Type B pancreatic cell (in vitro differentiated cells): ENCODE measurements around the gene GNAO1. TPM values are rescaled to one million over a fixed set of nuclear protein-coding genes. Genes with fewer than 3 reads are reported as not detected.
A peak's percentile ranks its signal among the peaks of the same experiment; 100 is the strongest.

Experiments used
- DNase-seq: peaks from one replicate; pipeline ENCODE4 v3.0.0; 2021; ENCODE audit warnings: mixed read lengths; ENCODE audit not compliant: unreplicated experiment; ENCODE audit errors: extremely low spot score
- H3K27ac Mint-ChIP-seq: 2 replicates; pipeline ENCODE4 v1.8.0; 2021; ENCODE audit warnings: mild to moderate bottlenecking, mixed read lengths
- H3K27me3 Mint-ChIP-seq: 2 replicates; pipeline ENCODE4 v1.8.0; 2021; ENCODE audit warnings: mixed read lengths
- H3K36me3 Mint-ChIP-seq: 2 replicates; pipeline ENCODE4 v1.8.0; 2021; ENCODE audit warnings: mixed read lengths
- H3K4me1 Mint-ChIP-seq: one replicate; pipeline ENCODE4 v1.8.0; 2021; ENCODE audit warnings: mixed read lengths; ENCODE audit not compliant: unreplicated experiment
- H3K4me3 Mint-ChIP-seq: 2 replicates; pipeline ENCODE4 v1.8.0; 2021; ENCODE audit warnings: mild to moderate bottlenecking, mixed read lengths
- H3K9me3 Mint-ChIP-seq: 2 replicates; pipeline ENCODE4 v1.8.0; 2021; ENCODE audit warnings: mixed read lengths
- total RNA-seq: library from RNA; stranded (reverse); gene quantifications from 2 replicates; pipeline ENCODE4 v1.2.1, GENCODE V29; 2021; ENCODE audit warnings: low replicate concordance
- TF ChIP-seq, protein P1 (sequence below): fragments of 200-600 bp; sonication (generic); conservative IDR thresholded peaks from 2 replicates; pipeline ENCODE4 v1.5.0; 2021; ENCODE audit warnings: antibody characterized with exemption, mild to moderate bottlenecking

GNAO1 gene
- total RNA-seq, 1 donor from 2014 or later, result 13.2 TPM

DNA sequence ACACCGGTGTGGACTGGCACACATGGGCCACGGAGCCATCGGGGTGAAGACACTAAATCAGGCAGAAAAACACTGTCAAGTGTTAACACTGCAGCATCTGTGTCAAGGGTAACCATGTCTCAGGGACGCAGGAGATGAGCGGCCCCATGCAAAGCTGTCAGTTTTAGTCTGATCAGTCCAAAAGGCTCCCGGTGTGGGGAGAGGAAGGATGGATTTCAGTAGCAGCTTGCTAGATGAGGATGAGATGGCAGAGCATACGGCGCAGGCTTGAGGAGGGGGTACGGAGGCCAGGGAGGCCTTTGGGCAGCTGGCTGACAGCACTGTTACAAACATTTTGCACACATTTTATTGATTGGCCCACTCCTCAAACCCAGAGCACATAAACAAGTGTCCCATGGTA is 98.1 kb downstream of the GNAO1 start:
- DNase-seq, result no peak
- H3K4me1 Mint-ChIP-seq, result peaks cover 9% of the 10 kb centered on the region
- no peaks in the 10 kb centered on the region for H3K36me3 Mint-ChIP-seq
- TF ChIP-seq, protein P1, sequence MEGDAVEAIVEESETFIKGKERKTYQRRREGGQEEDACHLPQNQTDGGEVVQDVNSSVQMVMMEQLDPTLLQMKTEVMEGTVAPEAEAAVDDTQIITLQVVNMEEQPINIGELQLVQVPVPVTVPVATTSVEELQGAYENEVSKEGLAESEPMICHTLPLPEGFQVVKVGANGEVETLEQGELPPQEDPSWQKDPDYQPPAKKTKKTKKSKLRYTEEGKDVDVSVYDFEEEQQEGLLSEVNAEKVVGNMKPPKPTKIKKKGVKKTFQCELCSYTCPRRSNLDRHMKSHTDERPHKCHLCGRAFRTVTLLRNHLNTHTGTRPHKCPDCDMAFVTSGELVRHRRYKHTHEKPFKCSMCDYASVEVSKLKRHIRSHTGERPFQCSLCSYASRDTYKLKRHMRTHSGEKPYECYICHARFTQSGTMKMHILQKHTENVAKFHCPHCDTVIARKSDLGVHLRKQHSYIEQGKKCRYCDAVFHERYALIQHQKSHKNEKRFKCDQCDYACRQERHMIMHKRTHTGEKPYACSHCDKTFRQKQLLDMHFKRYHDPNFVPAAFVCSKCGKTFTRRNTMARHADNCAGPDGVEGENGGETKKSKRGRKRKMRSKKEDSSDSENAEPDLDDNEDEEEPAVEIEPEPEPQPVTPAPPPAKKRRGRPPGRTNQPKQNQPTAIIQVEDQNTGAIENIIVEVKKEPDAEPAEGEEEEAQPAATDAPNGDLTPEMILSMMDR, result no peak
- no peaks in the 10 kb centered on the region for H3K9me3 Mint-ChIP-seq
- no peaks in the 10 kb centered on the region for H3K27me3 Mint-ChIP-seq
- no peak overlapping the region for H3K4me3 Mint-ChIP-seq
- no peak overlapping the region for H3K27ac Mint-ChIP-seq

DNA sequence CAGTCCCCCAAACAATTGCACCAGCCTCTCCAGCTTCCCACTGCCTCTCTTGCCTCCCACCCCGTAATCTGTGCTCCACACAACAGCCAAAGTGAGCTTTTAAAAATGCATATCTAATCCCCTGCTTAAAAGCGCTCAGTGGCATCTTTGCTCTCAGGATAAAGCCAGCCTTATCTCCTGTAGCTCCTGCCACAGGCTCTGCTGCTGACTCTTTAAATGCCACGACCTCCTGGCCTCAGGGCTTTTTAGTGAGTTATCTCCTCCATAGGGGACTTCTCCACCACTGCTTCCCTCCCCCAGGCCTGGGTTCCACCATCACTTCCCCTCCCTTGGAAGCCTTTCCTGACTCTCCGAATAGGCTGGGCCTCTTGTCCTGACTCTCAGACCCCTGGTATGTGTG is 98.6 kb downstream of the GNAO1 start:
- Mint-ChIP-seq H3K4me1 (peaks cover 14% of the 10 kb centered on the region), H3K9me3 (no peaks in the 10 kb centered on the region), H3K4me3 (no peak overlapping the region), H3K36me3 (no peaks in the 10 kb centered on the region), H3K27me3 (no peaks in the 10 kb centered on the region), H3K27ac (no peak overlapping the region)
- DNase-seq, result no peak
- TF ChIP-seq, protein P1, result no peak

DNA sequence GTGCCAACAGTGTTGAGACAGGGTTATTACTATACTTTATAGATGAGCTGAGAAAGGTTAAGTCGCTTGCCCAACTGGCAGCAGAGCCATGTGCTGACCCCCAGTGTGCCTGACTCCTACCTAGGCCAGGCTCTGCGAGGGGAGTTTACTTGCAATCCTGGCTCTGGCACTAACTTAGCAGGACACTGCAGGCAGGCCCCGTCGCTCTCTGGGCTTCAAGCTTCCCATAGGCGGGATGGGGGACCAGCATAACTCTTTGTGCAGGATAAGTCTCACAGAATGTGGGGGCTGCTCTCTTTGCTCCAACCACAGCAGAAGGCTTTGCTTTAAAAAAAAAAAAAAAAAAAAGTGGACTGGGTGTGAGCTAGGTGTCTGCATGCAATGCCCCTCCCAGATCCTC is 102.7 kb downstream of the GNAO1 start:
- H3K27me3 Mint-ChIP-seq, result no peaks in the 10 kb centered on the region
- no peaks in the 10 kb centered on the region for H3K9me3 Mint-ChIP-seq
- no peak overlapping the region for H3K4me3 Mint-ChIP-seq
- peak overlapping the region; percentile 29 for H3K27ac Mint-ChIP-seq
- peaks cover 35% of the 10 kb centered on the region for H3K4me1 Mint-ChIP-seq
- DNase-seq, result no peak
- TF ChIP-seq, protein P1, result no peak
- no peaks in the 10 kb centered on the region for H3K36me3 Mint-ChIP-seq

DNA sequence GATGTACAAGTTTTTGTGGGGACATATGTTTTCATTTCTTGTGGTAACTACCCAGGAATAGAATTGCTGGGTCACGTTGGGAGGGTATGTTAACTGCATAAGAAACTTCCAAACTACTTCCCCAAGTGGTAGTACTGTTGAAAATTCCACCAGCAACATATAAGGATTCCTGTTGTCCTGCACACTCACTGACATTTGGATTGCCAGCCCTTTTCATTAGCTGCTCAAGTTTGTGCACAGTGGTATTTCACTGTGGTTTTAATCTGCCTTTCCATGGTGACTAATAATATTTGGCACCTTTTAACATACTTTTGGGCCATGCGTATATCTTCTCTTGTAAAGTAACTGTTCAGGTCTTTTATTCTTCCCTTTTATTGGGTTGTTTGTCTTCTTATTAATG is 103.3 kb downstream of the GNAO1 start:
- Mint-ChIP-seq H3K36me3 (no peaks in the 10 kb centered on the region), H3K27me3 (no peaks in the 10 kb centered on the region), H3K4me1 (peaks cover 40% of the 10 kb centered on the region), H3K9me3 (no peaks in the 10 kb centered on the region), H3K4me3 (peak overlapping the region; percentile 9), H3K27ac (peak overlapping the region; percentile 29)
- TF ChIP-seq, protein P1, result no peak
- DNase-seq, result no peak

DNA sequence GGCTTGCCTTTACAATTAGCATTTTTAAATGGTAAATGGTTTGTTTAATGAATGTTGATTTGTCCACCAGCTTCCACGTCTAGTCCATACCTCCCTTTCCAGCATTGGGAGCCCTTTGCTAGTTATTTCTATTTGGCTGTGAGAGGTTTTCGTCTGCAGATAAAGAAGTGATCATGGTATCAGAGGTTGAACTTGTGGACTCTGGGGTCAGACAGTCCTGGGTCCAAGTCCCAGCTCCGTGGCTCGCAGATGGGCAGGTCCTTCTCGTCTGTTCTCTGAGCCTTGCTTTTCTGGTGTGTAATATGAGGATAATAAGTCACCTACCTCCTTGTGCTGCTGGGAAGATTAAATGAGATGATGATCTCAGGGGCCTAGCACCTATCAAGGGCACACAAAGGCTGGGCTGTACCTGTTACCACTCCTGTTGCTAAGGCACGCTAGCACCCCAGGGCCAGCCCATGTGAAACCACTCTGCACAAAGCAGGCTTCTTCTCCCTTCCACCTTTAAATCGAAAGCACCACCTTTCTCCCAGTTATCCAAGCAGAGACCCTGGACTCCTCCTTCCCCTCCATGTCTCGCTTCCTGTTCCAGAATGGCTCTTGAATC is 103.9 kb downstream of the GNAO1 start:
- no peaks in the 10 kb centered on the region for H3K36me3 Mint-ChIP-seq
- no peak overlapping the region for H3K4me3 Mint-ChIP-seq
- peak overlapping the region; percentile 29 for H3K27ac Mint-ChIP-seq
- no peaks in the 10 kb centered on the region for H3K27me3 Mint-ChIP-seq
- TF ChIP-seq, protein P1, result no peak
- H3K4me1 Mint-ChIP-seq, result peaks cover 40% of the 10 kb centered on the region
- DNase-seq, result no peak
- no peaks in the 10 kb centered on the region for H3K9me3 Mint-ChIP-seq
